Peyer's patch (tissue), 4 donors: ENCODE results near the gene COLEC12. TPM values are rescaled to one million over a fixed set of nuclear protein-coding genes. Genes with fewer than 3 reads are reported as not detected.

Source experiments
- DNase-seq, 3 donors: peaks; one replicate each; pipeline ENCODE4 v3.0.0-alpha.2; 2017 to 2019
- H3K27ac ChIP-seq, 4 donors: fragments of 200-600 bp; sonication (generic); one replicate each; pipeline ENCODE4 v1.5.1; 2016 to 2019
- H3K27me3 ChIP-seq, 2 donors: fragments of 200-600 bp; sonication (generic); one replicate each; pipeline ENCODE4 v1.5.1; 2019
- H3K36me3 ChIP-seq, 3 donors: fragments of 200-600 bp; sonication (generic); one replicate each; pipeline ENCODE4 v1.5.1; 2016 to 2019
- H3K4me1 ChIP-seq, 4 donors: fragments of 200-600 bp; sonication (generic); one replicate each; pipeline ENCODE4 v1.5.1; 2016 to 2019
- H3K4me3 ChIP-seq, 4 donors: fragments of 200-600 bp; sonication (generic); 1 replicate in 3 of 4; 2 replicates in 1 of 4; pipeline ENCODE4 v1.5.1; 2016 to 2019; ENCODE audit warnings: mild to moderate bottlenecking in 1 of 4
- H3K9me3 ChIP-seq, 4 donors: fragments of 200-600 bp; sonication (generic); one replicate each; pipeline ENCODE4 v1.5.1; 2016 to 2019; ENCODE audit warnings: mild to moderate bottlenecking in 1 of 4
- CTCF ChIP-seq, 6 experiments: fragments of 450-650 bp in 4 of 6; fragments of 200-600 bp in 2 of 6; sonication (generic) in 1 of 6; IDR thresholded peaks; one replicate each; pipeline ENCODE4 v1.5.1; 2017 to 2019; ENCODE audit warnings: antibody characterized with exemption in 6 of 6, mild to moderate bottlenecking in 3 of 6, moderate library complexity in 1 of 6
- POLR2A ChIP-seq, 2 donors: fragments of 450-650 bp; IDR thresholded peaks; one replicate each; pipeline ENCODE4 v1.5.1; 2017; ENCODE audit warnings: antibody characterized with exemption in 2 of 2, mild to moderate bottlenecking in 2 of 2, moderate library complexity in 2 of 2
- total RNA-seq, 4 donors: library from RNA; depleted of rRNA; stranded (reverse); fragments of >200 nt; gene quantifications; one replicate each; pipeline ENCODE4 v1.1.0, GENCODE V29; 2016

The COLEC12 gene
- total RNA-seq, 4 donors from 2014 or later = 0.88 to 7.6 (median 3.8) TPM

- no peak for DNase-seq
- no peaks in the 10 kb centered on the region for H3K4me1 ChIP-seq
- TF ChIP-seq CTCF (IDR thresholded peaks at IDR 0.05) = no peak
- no peak for TF ChIP-seq POLR2A (IDR thresholded peaks at IDR 0.05)
- no peaks in the 10 kb centered on the region for H3K9me3 ChIP-seq
- no peak overlapping the region for H3K4me3 ChIP-seq
- H3K27ac ChIP-seq = no peak overlapping the region
- no peaks in the 10 kb centered on the region for H3K36me3 ChIP-seq
- H3K27me3 ChIP-seq = no peaks in the 10 kb centered on the region
These were observed 106.9 kb downstream of the COLEC12 start for GRCh38 chr18:393574-393957.

- Histone ChIP-seq H3K4me1 (no peaks in the 10 kb centered on the region), H3K27me3 (no peaks in the 10 kb centered on the region), H3K36me3 (no peaks in the 10 kb centered on the region), H3K4me3 (no peak overlapping the region), H3K9me3 (no peaks in the 10 kb centered on the region), H3K27ac (no peak overlapping the region)
- no peak for DNase-seq
- TF ChIP-seq POLR2A (IDR thresholded peaks at IDR 0.05) (no peak), CTCF (IDR thresholded peaks at IDR 0.05) (no peak)
These were observed 107.5 kb downstream of the COLEC12 start for GRCh38 chr18:392928-393573.

DNA sequence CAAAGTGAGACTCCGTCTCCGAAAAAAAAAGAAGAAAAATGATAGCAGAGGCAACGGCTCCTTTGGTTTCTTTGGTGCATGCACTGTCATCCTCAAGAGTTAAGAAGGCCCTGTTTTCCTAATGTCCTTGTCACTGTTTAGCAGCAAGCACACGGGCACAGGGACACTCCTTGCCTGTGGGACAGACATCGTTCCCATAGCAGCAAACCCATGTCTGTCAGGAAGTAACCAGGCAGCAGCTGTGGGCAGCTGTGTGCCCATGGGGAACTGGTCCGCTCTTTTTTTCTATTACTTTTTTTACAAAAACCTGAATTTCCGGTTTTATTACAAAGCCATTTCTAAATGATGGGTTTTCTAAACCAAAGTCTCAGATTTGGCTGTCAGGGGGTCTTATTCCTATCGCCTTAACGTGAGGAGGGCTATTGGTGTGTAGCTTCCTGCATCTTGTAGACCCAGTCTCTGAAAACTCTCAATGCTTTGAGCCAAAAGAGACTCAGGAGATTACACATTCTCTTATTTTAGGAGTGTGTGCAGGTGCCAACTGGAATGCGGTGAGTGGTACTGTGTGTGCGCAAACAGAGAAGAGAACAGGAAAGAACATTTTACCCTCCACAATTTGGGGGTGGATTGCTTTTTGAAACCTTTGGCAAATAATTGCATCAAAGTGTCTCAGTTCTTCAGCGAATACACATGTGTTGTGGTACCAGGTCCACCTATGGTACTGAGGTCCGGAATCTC lies 109.6 kb downstream of the COLEC12 start:
- TF ChIP-seq POLR2A (IDR thresholded peaks at IDR 0.05) (no peak), CTCF (IDR thresholded peaks at IDR 0.05) (no peak)
- no peak for DNase-seq
- no peaks in the 10 kb centered on the region for H3K9me3 ChIP-seq
- no peak overlapping the region for H3K4me3 ChIP-seq
- H3K36me3 ChIP-seq = no peaks in the 10 kb centered on the region
- no peak overlapping the region for H3K27ac ChIP-seq
- no peaks in the 10 kb centered on the region for H3K4me1 ChIP-seq
- H3K27me3 ChIP-seq = no peaks in the 10 kb centered on the region

GRCh38 chr18:389658-390357 lies 110.7 kb downstream of the COLEC12 start:
- no peaks in the 10 kb centered on the region for H3K36me3 ChIP-seq
- no peaks in the 10 kb centered on the region for H3K4me1 ChIP-seq
- no peak overlapping the region for H3K27ac ChIP-seq
- no peaks in the 10 kb centered on the region for H3K27me3 ChIP-seq
- DNase-seq = no peak
- H3K4me3 ChIP-seq = no peak overlapping the region
- H3K9me3 ChIP-seq = no peaks in the 10 kb centered on the region
- TF ChIP-seq CTCF (IDR thresholded peaks at IDR 0.05) (no peak), POLR2A (IDR thresholded peaks at IDR 0.05) (no peak)

DNA sequence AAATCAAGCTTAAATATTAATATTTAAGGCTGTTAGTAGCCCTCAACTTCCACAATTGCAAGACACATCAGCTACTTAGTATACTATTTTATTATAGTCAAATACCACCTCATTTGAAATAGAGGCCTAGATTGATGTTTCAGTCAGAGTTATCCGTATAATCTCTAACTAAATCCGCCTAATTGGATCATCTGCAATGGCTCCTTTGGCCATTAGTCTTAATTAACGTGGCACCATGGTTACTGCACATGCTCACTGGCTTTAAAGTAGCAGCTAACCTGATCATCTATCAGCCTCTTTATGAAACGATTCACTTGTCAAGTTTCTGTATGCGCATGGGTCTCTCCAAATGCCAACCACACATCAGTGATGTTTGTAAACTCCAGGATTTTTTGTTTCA lies 112.3 kb downstream of the COLEC12 start:
- Histone ChIP-seq H3K9me3 (no peaks in the 10 kb centered on the region), H3K27ac (no peak overlapping the region), H3K27me3 (no peaks in the 10 kb centered on the region), H3K4me3 (no peak overlapping the region), H3K4me1 (no peaks in the 10 kb centered on the region), H3K36me3 (no peaks in the 10 kb centered on the region)
- DNase-seq = no peak
- no peak for TF ChIP-seq POLR2A (IDR thresholded peaks at IDR 0.05)
- no peak for TF ChIP-seq CTCF (IDR thresholded peaks at IDR 0.05)
